ENCODE results near the gene PLXNA4. TPM values are rescaled to one million over a fixed set of nuclear protein-coding genes. Genes with fewer than 3 reads are reported as not detected.

PLXNA4 gene
- total and polyA plus RNA-seq, 9 of the 15 experiments (the other 6 are each of a cell fraction or from before 2014, with no cell fraction given): under 0.01 to 0.09 TPM; not detected in 7

- 3% methylated on average over 1 of the region's 1 CpG for WGBS (ENCODE audit: insufficient coverage, low coverage, missing lambda C conversion rate)
- in situ Hi-C loops (cut with MboI) (no loop called here), intact Hi-C loops (cut with micrococcal nuclease) (no loop called here)
- Histone ChIP-seq H3K9ac (ENCODE audit: insufficient read depth in 1 of 2, low read depth in 2 of 2, low read length in 2 of 2) (no peak overlapping the region), H3K79me2 (ENCODE audit: control insufficient read depth, insufficient read depth, low read length) (no peaks in the 10 kb centered on the region), H3K27me3 (ENCODE audit: control insufficient read depth in 2 of 2, insufficient read depth in 2 of 2, low read length in 2 of 2) (peaks cover 6 to 22% of the 10 kb centered on the region in 2 experiments; a peak in 3 of 5 replicates), H3K9me3 (replicated peaks; ENCODE audit: control insufficient read depth, insufficient read depth, low read depth, low read length) (no peaks in the 10 kb centered on the region), H4K20me1 (replicated peaks; ENCODE audit: control insufficient read depth, insufficient read depth, low read length) (peaks cover 2% of the 10 kb centered on the region; the same call in 1 of the 2 replicates), H3K4me1 (replicated peaks in 1 of 2; ENCODE audit: control insufficient read depth in 2 of 2, insufficient read depth in 2 of 2, low read length in 2 of 2) (no peaks in the 10 kb centered on the region), H3K4me3 (no peak overlapping the region), H3K4me2 (ENCODE audit: insufficient read depth, low read length) (no peak overlapping the region), H3K36me3 (ENCODE audit: control insufficient read depth, insufficient read depth, low read length) (no peaks in the 10 kb centered on the region), H2AFZ (ENCODE audit: low read depth, low read length) (no peak overlapping the region), H3K9me1 (ENCODE audit: control insufficient read depth, insufficient read depth, low read length) (no peaks in the 10 kb centered on the region), H3K27ac (ENCODE audit: extremely low read depth, low read depth, low read length) (no peak overlapping the region)
- no peak for ATAC-seq
- FAIRE-seq: no peak
- no TSS peak for BruUV-seq (replicated peaks)
- DNase-seq (ENCODE audit: extremely low read depth in 1 of 4, low spot score in 3 of 4): no peak
- POLR2A ChIA-PET: no interaction called here
- CTCF ChIA-PET (ENCODE audit: low intra/inter-chr PET ratio): no interaction called here
- no peak for TF ChIP-seq ZNF395 (CRISPR knock-in tag; IDR thresholded peaks at IDR 0.05)
- no peak for TF ChIP-seq YY1 (IDR thresholded peaks at IDR 0.05; ENCODE audit: borderline replicate concordance in 1 of 3, control insufficient read depth in 1 of 3, extremely low read depth in 1 of 3, insufficient read depth in 3 of 3, insufficient read length in 1 of 3, insufficient replicate concordance in 2 of 3, low read depth in 1 of 3, low read length in 2 of 3)
- no peak for TF ChIP-seq FOXM1 (IDR thresholded peaks at IDR 0.05; ENCODE audit: low read depth)
- TF ChIP-seq FOXM1 (CRISPR knock-in tag; IDR thresholded peaks at IDR 0.05; ENCODE audit: low read depth): no peak
- TF ChIP-seq ATF1 (CRISPR knock-in tag; IDR thresholded peaks at IDR 0.05): no peak
- TF ChIP-seq ATF1 (tag; IDR thresholded peaks at IDR 0.05): no peak
- TF ChIP-seq, protein P1, sequence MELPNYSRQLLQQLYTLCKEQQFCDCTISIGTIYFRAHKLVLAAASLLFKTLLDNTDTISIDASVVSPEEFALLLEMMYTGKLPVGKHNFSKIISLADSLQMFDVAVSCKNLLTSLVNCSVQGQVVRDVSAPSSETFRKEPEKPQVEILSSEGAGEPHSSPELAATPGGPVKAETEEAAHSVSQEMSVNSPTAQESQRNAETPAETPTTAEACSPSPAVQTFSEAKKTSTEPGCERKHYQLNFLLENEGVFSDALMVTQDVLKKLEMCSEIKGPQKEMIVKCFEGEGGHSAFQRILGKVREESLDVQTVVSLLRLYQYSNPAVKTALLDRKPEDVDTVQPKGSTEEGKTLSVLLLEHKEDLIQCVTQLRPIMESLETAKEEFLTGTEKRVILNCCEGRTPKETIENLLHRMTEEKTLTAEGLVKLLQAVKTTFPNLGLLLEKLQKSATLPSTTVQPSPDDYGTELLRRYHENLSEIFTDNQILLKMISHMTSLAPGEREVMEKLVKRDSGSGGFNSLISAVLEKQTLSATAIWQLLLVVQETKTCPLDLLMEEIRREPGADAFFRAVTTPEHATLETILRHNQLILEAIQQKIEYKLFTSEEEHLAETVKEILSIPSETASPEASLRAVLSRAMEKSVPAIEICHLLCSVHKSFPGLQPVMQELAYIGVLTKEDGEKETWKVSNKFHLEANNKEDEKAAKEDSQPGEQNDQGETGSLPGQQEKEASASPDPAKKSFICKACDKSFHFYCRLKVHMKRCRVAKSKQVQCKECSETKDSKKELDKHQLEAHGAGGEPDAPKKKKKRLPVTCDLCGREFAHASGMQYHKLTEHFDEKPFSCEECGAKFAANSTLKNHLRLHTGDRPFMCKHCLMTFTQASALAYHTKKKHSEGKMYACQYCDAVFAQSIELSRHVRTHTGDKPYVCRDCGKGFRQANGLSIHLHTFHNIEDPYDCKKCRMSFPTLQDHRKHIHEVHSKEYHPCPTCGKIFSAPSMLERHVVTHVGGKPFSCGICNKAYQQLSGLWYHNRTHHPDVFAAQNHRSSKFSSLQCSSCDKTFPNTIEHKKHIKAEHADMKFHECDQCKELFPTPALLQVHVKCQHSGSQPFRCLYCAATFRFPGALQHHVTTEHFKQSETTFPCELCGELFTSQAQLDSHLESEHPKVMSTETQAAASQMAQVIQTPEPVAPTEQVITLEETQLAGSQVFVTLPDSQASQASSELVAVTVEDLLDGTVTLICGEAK (IDR thresholded peaks at IDR 0.05): no peak
- TF ChIP-seq, protein P1 (CRISPR knock-in tag; IDR thresholded peaks at IDR 0.05): no peak
- TF ChIP-seq GABPA (tag; conservative IDR thresholded peaks at IDR 0.05; ENCODE audit: low read depth): no peak
Observed at GRCh38 chr7:132291481-132291880, 284.8 kb downstream of the PLXNA4 start.
